GM19395 (cell line): ENCODE measurements around the gene EXOC2.
"Not testable (repeated sequence)": the region's sequence is repeated elsewhere in the genome, so short reads cannot be mapped to it uniquely, and the experiment has no call there.

Source experiments
- ATAC-seq: cut with Tn5 transposase; IDR thresholded peaks from one replicate; pipeline ENCODE4 v1.9.1; 2021; ENCODE audit warnings: mild to moderate bottlenecking, moderate library complexity; ENCODE audit not compliant: unreplicated experiment

Gene EXOC2

GRCh38 chr6:641225-641985, 51.5 kb downstream of the EXOC2 start:
- no peak for ATAC-seq

GRCh38 chr6:636488-636887, 56.5 kb downstream of the EXOC2 start:
- ATAC-seq: peak; percentile 97

GRCh38 chr6:635233-635632, 57.7 kb downstream of the EXOC2 start:
- ATAC-seq: no peak

GRCh38 chr6:633611-634010, 59.3 kb downstream of the EXOC2 start:
- ATAC-seq: no peak

- ATAC-seq: no peak
Observed at GRCh38 chr6:628766-629165, 64.2 kb downstream of the EXOC2 start.

GRCh38 chr6:626236-626635, 66.7 kb downstream of the EXOC2 start:
- ATAC-seq: no peak

- no peak for ATAC-seq
Observed at GRCh38 chr6:624979-625378, 68.0 kb downstream of the EXOC2 start.

GRCh38 chr6:622462-622861, 70.5 kb downstream of the EXOC2 start:
- no peak for ATAC-seq

GRCh38 chr6:621931-622330, 71.0 kb downstream of the EXOC2 start:
- ATAC-seq: no peak

- no peak for ATAC-seq
Observed at GRCh38 chr6:620950-621349, 72.0 kb downstream of the EXOC2 start.

GRCh38 chr6:620166-620565, 72.8 kb downstream of the EXOC2 start:
- no peak for ATAC-seq

- ATAC-seq: no peak
Observed at GRCh38 chr6:617456-618100, 75.4 kb downstream of the EXOC2 start.

- no peak for ATAC-seq
Observed at GRCh38 chr6:613981-614380, 79.0 kb downstream of the EXOC2 start.

- no peak for ATAC-seq
Observed at GRCh38 chr6:611928-612327, 81.0 kb downstream of the EXOC2 start.

GRCh38 chr6:610882-611281, 82.1 kb downstream of the EXOC2 start:
- no peak for ATAC-seq

- no peak for ATAC-seq
Observed at GRCh38 chr6:609905-610304, 83.0 kb downstream of the EXOC2 start.

- no peak for ATAC-seq
Observed at GRCh38 chr6:606829-607379, 86.0 kb downstream of the EXOC2 start.

- not testable (repeated sequence) for ATAC-seq
Observed at GRCh38 chr6:605895-606294, 87.0 kb downstream of the EXOC2 start.

GRCh38 chr6:604579-604978, 88.4 kb downstream of the EXOC2 start:
- no peak for ATAC-seq

GRCh38 chr6:603265-603664, 89.7 kb downstream of the EXOC2 start:
- ATAC-seq: no peak

- ATAC-seq: no peak
Observed at GRCh38 chr6:599576-600448, 93.1 kb downstream of the EXOC2 start.

GRCh38 chr6:593907-594212, 99.1 kb downstream of the EXOC2 start:
- no peak for ATAC-seq
